NCI-H1105 treated with DMSO at 0.1 percent for 48 hours (cell line): ENCODE results near the gene PMP22.

Experiments
- DNase-seq: peaks from one replicate; lab custom pipeline; 2025; lab: John Stamatoyannopoulos, UW

The PMP22 gene

GRCh38 chr17:15274017-15274416, 8.9 kb upstream of the PMP22 start:
- DNase-seq: no peak

GRCh38 chr17:15273141-15273793, 8.1 kb upstream of the PMP22 start:
- no peak for DNase-seq

- DNase-seq: no peak
Observed at GRCh38 chr17:15271741-15272140, 6.6 kb upstream of the PMP22 start.

- no peak for DNase-seq
Observed at GRCh38 chr17:15270628-15271381, 5.7 kb upstream of the PMP22 start.

GRCh38 chr17:15269780-15270089, 4.6 kb upstream of the PMP22 start:
- DNase-seq: no peak

GRCh38 chr17:15269087-15269779, 4.1 kb upstream of the PMP22 start:
- DNase-seq: no peak

GRCh38 chr17:15268461-15268860, 3.3 kb upstream of the PMP22 start:
- DNase-seq: no peak

- DNase-seq: no peak
Observed at GRCh38 chr17:15267996-15268395, 2.9 kb upstream of the PMP22 start.

GRCh38 chr17:15266325-15267125, 1.4 kb upstream of the PMP22 start:
- DNase-seq: no peak

GRCh38 chr17:15264542-15264941, 584 bp downstream of the PMP22 start:
- DNase-seq: no peak

- DNase-seq: no peak
Observed at GRCh38 chr17:15263680-15264079, 1.4 kb downstream of the PMP22 start.

- peak; percentile 33 for DNase-seq
Observed at GRCh38 chr17:15263206-15263579, 1.9 kb downstream of the PMP22 start.

- peak; percentile 57 for DNase-seq
Observed at GRCh38 chr17:15262291-15263205, 2.6 kb downstream of the PMP22 start.

- no peak for DNase-seq
Observed at GRCh38 chr17:15261802-15262290, 3.3 kb downstream of the PMP22 start.

GRCh38 chr17:15261258-15261801, 3.8 kb downstream of the PMP22 start:
- peak; percentile 14 for DNase-seq

GRCh38 chr17:15260376-15261257, 4.5 kb downstream of the PMP22 start:
- DNase-seq: peak; percentile 68

GRCh38 chr17:15257796-15258512, 7.2 kb downstream of the PMP22 start:
- no peak for DNase-seq

GRCh38 chr17:15257258-15257788, 7.8 kb downstream of the PMP22 start:
- DNase-seq: peak; percentile 85

GRCh38 chr17:15256689-15257088, 8.4 kb downstream of the PMP22 start:
- no peak for DNase-seq
